ENCODE data around the gene DGUOK.

Gene DGUOK

DNA sequence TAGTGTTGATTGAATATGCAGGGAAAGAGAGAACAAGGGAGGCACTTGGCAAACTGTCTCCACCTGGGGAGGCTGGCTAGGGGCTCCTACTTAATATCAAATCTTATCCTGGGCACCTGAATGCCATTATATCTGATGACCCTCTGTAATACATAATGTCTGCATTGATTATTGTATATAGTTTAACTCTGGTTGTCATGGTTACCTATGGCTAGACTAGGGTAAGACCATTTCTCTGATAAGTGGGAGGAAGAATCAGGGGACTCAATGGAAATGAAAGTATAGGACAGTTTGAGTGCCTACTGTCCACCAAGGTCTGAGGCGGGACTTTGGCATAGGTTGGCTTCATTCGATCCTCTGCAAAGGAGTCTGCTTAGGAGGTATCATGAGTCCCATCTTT, 50.8 kb downstream of the DGUOK start:
- in situ Hi-C loops (cut with MboI; ENCODE audit: low pct_unique_long_range_greater_than_20kb, low sequenced_read_pairs, unreplicated experiment), result no loop called here
- TF ChIP-seq, protein P1, sequence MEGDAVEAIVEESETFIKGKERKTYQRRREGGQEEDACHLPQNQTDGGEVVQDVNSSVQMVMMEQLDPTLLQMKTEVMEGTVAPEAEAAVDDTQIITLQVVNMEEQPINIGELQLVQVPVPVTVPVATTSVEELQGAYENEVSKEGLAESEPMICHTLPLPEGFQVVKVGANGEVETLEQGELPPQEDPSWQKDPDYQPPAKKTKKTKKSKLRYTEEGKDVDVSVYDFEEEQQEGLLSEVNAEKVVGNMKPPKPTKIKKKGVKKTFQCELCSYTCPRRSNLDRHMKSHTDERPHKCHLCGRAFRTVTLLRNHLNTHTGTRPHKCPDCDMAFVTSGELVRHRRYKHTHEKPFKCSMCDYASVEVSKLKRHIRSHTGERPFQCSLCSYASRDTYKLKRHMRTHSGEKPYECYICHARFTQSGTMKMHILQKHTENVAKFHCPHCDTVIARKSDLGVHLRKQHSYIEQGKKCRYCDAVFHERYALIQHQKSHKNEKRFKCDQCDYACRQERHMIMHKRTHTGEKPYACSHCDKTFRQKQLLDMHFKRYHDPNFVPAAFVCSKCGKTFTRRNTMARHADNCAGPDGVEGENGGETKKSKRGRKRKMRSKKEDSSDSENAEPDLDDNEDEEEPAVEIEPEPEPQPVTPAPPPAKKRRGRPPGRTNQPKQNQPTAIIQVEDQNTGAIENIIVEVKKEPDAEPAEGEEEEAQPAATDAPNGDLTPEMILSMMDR (IDR thresholded peaks at IDR 0.05; ENCODE audit: extremely low read depth, insufficient read depth, missing control alignments), result no peak
- no peak for DNase-seq (ENCODE audit: low spot score)

DNA sequence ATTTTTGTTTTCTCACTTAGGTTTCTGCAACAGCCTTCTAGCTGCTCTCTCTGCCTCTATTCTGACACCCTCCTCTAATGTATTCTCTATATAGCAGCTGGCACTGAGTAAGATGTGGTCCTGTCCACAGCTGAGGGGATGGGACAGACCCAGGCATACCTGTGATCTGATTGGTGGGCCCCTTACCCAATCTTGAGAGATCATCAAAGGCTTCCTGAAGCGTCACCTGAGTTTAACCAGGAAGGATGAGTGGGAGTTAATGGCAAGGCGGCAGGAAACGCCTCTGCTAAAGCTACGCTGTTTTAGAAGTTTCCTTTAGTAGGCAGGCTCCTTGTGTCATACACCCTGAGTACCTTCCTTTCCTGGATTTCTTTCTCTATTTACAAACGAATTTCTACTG, 52.3 kb downstream of the DGUOK start:
- in situ Hi-C loops (cut with MboI; ENCODE audit: low pct_unique_long_range_greater_than_20kb, low sequenced_read_pairs, unreplicated experiment), result no loop called here
- DNase-seq (ENCODE audit: low spot score), result peak; percentile 69
- TF ChIP-seq, protein P1 (IDR thresholded peaks at IDR 0.05; ENCODE audit: extremely low read depth, insufficient read depth, missing control alignments), result no peak

DNA sequence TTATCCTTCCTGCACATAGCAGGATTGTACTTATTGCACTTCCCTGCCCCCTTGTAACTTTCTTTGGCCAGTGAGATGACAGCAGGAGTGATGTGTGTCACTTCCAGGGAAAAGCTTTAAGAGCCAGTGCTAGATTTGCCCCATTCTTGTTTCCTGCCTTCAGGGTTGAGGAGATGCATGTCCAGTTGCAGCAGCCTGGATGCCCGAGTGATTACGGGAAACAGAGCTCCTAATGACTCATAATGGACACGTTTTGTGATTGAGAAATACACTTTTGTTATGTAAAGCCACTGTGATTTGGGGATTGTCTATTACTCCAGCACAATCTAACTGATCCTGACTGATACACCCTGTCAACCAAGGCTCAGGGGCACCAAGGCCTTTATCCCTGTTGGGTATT, 53.0 kb downstream of the DGUOK start:
- TF ChIP-seq, protein P1 (IDR thresholded peaks at IDR 0.05; ENCODE audit: extremely low read depth, insufficient read depth, missing control alignments), result no peak
- DNase-seq (ENCODE audit: low spot score), result no peak
- in situ Hi-C loops (cut with MboI; ENCODE audit: low pct_unique_long_range_greater_than_20kb, low sequenced_read_pairs, unreplicated experiment), result no loop called here

DNA sequence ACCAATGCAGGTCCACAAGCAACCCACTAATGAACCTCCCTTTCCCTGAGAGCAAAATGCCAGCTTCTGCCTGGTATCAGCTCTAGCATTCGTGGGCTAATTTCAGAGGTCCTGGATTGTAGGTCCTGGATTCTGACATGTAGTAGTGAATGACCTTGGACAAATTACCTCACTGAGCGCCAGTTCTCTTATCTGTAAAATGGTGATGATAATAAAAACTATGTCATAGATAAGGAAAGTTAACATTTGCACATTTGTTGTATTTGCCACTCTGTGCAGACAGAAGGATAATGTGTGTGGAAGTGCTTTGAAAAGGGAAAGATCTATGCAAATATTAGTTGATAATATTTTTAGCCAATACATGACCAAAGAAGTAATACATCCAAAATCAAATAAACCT, 53.9 kb downstream of the DGUOK start:
- DNase-seq (ENCODE audit: low spot score), result no peak
- in situ Hi-C loops (cut with MboI; ENCODE audit: low pct_unique_long_range_greater_than_20kb, low sequenced_read_pairs, unreplicated experiment), result no loop called here
- TF ChIP-seq, protein P1 (IDR thresholded peaks at IDR 0.05; ENCODE audit: extremely low read depth, insufficient read depth, missing control alignments), result no peak

DNA sequence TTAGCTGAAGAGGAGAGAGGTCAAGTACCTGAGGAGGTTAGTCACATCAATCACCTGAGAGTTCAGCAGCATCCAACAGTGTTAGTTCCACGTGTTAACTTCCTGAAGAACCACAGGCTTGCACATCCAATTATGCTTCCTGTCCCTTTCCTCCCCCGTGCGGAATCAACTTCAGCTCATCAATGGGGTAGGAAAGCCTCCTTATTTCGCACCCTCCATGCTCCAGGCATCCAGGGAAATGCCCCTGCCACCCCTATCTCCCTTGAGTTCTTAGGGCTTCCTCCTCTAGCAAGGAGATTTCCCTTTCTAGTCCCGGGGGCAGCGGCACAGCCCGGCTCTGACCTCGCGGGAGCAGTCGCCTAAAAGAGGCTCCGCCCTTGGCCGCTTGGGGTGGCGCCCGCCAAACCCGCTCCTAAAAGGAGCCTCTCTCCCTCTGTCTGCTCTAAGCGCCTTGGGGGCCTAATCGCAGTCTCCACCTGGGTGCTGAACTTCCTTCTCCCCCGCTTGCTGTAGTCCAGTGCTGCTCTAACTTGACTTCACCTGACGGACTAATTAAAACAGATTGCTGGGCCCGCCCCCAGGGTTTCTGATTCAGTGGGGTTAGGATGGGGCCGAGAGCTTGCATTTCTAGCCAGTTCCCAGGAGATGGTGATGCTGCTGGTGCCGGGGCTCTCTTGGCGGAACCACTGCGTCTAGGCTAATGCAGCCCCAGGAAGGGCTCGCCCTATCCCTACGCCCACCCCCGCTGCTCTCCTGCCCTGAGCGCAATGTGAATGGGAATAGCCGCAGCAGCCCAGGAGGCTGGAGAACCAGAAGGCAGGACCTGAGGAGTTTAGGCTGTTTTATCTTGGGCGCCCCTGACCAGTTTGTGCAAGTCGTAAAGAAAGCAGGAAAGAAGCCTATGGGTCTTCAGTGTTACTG, 54.7 kb downstream of the DGUOK start:
- peak; percentile 71 for DNase-seq (ENCODE audit: low spot score)
- TF ChIP-seq, protein P1 (IDR thresholded peaks at IDR 0.05; ENCODE audit: extremely low read depth, insufficient read depth, missing control alignments), result no peak
- in situ Hi-C loops (cut with MboI; ENCODE audit: low pct_unique_long_range_greater_than_20kb, low sequenced_read_pairs, unreplicated experiment), result no loop called here

DNA sequence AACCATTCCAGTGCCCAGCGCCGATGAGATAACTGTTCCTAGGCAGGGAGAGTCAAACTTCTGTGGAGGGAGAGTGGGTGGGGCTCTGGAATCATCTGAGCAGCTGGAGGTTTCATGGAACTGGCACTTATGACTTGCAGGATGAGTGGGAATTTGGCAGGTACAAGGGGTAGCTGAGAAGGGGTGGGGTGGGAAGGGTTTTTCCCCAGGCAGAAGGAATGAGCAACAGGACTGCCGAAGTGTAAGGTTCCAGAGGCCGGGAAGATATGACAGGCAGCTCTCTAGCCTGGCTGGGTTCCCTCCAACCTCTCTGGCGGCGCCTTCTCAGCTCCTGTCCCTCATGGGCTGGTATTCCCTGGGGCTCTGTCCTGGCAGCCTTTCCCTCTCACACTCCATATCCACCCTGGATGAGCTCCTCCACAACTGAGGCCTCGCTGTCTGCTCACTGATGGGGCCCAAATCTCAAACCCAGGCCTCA, 55.5 kb downstream of the DGUOK start:
- TF ChIP-seq, protein P1 (IDR thresholded peaks at IDR 0.05; ENCODE audit: extremely low read depth, insufficient read depth, missing control alignments), result no peak
- in situ Hi-C loops (cut with MboI; ENCODE audit: low pct_unique_long_range_greater_than_20kb, low sequenced_read_pairs, unreplicated experiment), result no loop called here
- DNase-seq (ENCODE audit: low spot score), result no peak

Measured in GM13977 (cell line).